Activated B cell treated with CpG ODN at 0.5 μM for 24 hours (primary cell): ENCODE results near the gene JARID2. TPM values are rescaled to one million over a fixed set of nuclear protein-coding genes. Genes with fewer than 3 reads are reported as not detected.

Experiments
- ATAC-seq: fragments of 200-7000 bp; cut with Tn5 transposase; one replicate; pipeline ENCODE4 v1.10.0; 2021; ENCODE audit warnings: low read depth, mild to moderate bottlenecking, moderate library complexity
- CTCF ChIA-PET: fragments of 350-600 bp; sonication (Branson Sonifier 250); formaldehyde crosslinking; loops from one replicate; lab custom pipeline; 2021; ENCODE audit warnings: antibody characterized with exemption; lab: Charles Lee
- POLR2A ChIA-PET: fragments of 350-600 bp; sonication (Branson Sonifier 250); formaldehyde crosslinking; loops from one replicate; lab custom pipeline; 2021; ENCODE audit warnings: antibody characterized with exemption; lab: Charles Lee
- DNase-seq: peaks from one replicate; pipeline ENCODE4 v3.0.0; 2022
- H3K27ac Mint-ChIP-seq: one replicate; pipeline ENCODE4 v1.8.0; 2020; ENCODE audit warnings: mixed read lengths
- H3K27me3 Mint-ChIP-seq: one replicate; pipeline ENCODE4 v1.8.0; 2021; ENCODE audit warnings: mixed read lengths
- H3K36me3 Mint-ChIP-seq: one replicate; pipeline ENCODE4 v1.8.0; 2021; ENCODE audit warnings: low read depth, mixed read lengths
- H3K4me1 Mint-ChIP-seq: one replicate; pipeline ENCODE4 v1.8.0; 2021; ENCODE audit warnings: mixed read lengths
- H3K4me3 Mint-ChIP-seq: one replicate; pipeline ENCODE4 v1.8.0; 2020; ENCODE audit warnings: mild to moderate bottlenecking, mixed read lengths
- H3K9me3 Mint-ChIP-seq: one replicate; pipeline ENCODE4 v1.8.0; 2020; ENCODE audit warnings: mixed read lengths
- CTCF ChIP-seq: fragments of 200-600 bp; IDR thresholded peaks from one replicate; pipeline ENCODE4 v1.8.0; 2022; ENCODE audit warnings: antibody characterized with exemption, mild to moderate bottlenecking
- intact Hi-C: fragments of 100-400 bp; cut with micrococcal nuclease; formaldehyde crosslinking; loops from one replicate; pipeline ENCODE4 v1.15.1; 2024
- total RNA-seq: library from RNA; stranded (reverse); gene quantifications from 2 replicates; pipeline ENCODE4 v1.2.3, GENCODE V29; 2022

Gene JARID2
- total RNA-seq, 1 donor from 2014 or later = 28.5 TPM

GRCh38 chr6:15481390-15482291 is 235.8 kb downstream of the JARID2 start:
- no peak for TF ChIP-seq CTCF
- no peak overlapping the region for H3K4me3 Mint-ChIP-seq
- H3K9me3 Mint-ChIP-seq = no peaks in the 10 kb centered on the region
- DNase-seq = no peak
- ATAC-seq = no peak
- CTCF ChIA-PET = no interaction called here
- peaks cover 45% of the 10 kb centered on the region for H3K4me1 Mint-ChIP-seq
- intact Hi-C loops = no loop called here
- peaks cover 34% of the 10 kb centered on the region for H3K36me3 Mint-ChIP-seq
- H3K27me3 Mint-ChIP-seq = no peaks in the 10 kb centered on the region
- H3K27ac Mint-ChIP-seq = no peak overlapping the region
- POLR2A ChIA-PET = no interaction called here

GRCh38 chr6:15483060-15483459 is 237.2 kb downstream of the JARID2 start:
- Mint-ChIP-seq H3K4me3 (no peak overlapping the region), H3K27me3 (no peaks in the 10 kb centered on the region), H3K36me3 (peaks cover 32% of the 10 kb centered on the region), H3K4me1 (peaks cover 39% of the 10 kb centered on the region), H3K27ac (no peak overlapping the region), H3K9me3 (no peaks in the 10 kb centered on the region)
- no peak for ATAC-seq
- POLR2A ChIA-PET = no interaction called here
- CTCF ChIA-PET = no interaction called here
- intact Hi-C loops = no loop called here
- TF ChIP-seq CTCF = no peak
- DNase-seq = no peak

- H3K36me3 Mint-ChIP-seq = peaks cover 38% of the 10 kb centered on the region
- H3K9me3 Mint-ChIP-seq = no peaks in the 10 kb centered on the region
- no peak overlapping the region for H3K27ac Mint-ChIP-seq
- peaks cover 37% of the 10 kb centered on the region for H3K4me1 Mint-ChIP-seq
- ChIA-PET POLR2A (no interaction called here), CTCF (no interaction called here)
- H3K27me3 Mint-ChIP-seq = no peaks in the 10 kb centered on the region
- ATAC-seq (no peak), DNase-seq (no peak)
- TF ChIP-seq CTCF = no peak
- intact Hi-C loops = no loop called here
- H3K4me3 Mint-ChIP-seq = no peak overlapping the region
Measured at GRCh38 chr6:15484140-15484539, 238.3 kb downstream of the JARID2 start.

GRCh38 chr6:15484821-15485220 is 239.0 kb downstream of the JARID2 start:
- H3K27me3 Mint-ChIP-seq = no peaks in the 10 kb centered on the region
- H3K36me3 Mint-ChIP-seq = peaks cover 39% of the 10 kb centered on the region
- H3K27ac Mint-ChIP-seq = no peak overlapping the region
- H3K4me3 Mint-ChIP-seq = no peak overlapping the region
- no peak for ATAC-seq
- intact Hi-C loops = no loop called here
- no peak for DNase-seq
- H3K4me1 Mint-ChIP-seq = peaks cover 39% of the 10 kb centered on the region
- POLR2A ChIA-PET = no interaction called here
- no peaks in the 10 kb centered on the region for H3K9me3 Mint-ChIP-seq
- CTCF ChIA-PET = interaction anchor here (0.7 kb wide), 1 partner anchor 600 kb away, joined by 3 read pairs; no protein-coding TSS in a partner anchor
- no peak for TF ChIP-seq CTCF

GRCh38 chr6:15485936-15486335 is 240.1 kb downstream of the JARID2 start:
- Mint-ChIP-seq H3K27ac (peak overlapping the region; percentile 60), H3K9me3 (no peaks in the 10 kb centered on the region), H3K4me3 (no peak overlapping the region), H3K27me3 (no peaks in the 10 kb centered on the region), H3K4me1 (peaks cover 40% of the 10 kb centered on the region), H3K36me3 (peaks cover 41% of the 10 kb centered on the region)
- no peak for ATAC-seq
- no peak for DNase-seq
- no peak for TF ChIP-seq CTCF
- intact Hi-C loops = no loop called here
- ChIA-PET CTCF (no interaction called here), POLR2A (no interaction called here)
